ENCODE data around the gene KCNT1.
A peak's percentile ranks its signal among the peaks of the same experiment; 100 is the strongest.

Gene KCNT1

DNA sequence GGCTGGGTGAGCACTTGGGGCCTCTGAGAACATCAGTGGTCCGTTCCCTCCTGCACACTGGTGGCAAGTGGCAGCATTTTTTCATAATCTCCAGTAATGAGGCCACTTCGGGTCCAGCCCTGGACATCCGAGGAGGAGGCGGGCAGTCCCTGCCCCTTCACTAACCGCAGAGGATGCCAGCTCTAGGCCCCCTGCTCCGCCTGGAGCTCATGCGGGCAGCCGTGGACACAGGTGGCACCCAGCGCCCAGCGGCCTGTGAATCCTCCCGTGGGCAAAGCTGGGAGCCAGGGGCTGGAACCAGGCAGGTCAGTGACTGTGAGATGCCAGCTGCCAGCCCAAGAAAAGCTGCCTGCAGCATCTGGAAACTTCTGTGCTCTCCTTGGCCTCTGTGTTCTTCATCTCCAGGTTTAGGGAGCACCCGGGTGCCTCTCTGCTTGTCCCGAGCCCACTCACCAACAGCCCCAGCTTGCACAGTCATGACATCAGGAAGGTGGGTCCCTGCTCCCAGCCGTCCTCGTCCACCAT is 92.4 kb downstream of the KCNT1 start:
- no peak for DNase-seq (ENCODE audit: low spot score)
- TF ChIP-seq, protein P1, sequence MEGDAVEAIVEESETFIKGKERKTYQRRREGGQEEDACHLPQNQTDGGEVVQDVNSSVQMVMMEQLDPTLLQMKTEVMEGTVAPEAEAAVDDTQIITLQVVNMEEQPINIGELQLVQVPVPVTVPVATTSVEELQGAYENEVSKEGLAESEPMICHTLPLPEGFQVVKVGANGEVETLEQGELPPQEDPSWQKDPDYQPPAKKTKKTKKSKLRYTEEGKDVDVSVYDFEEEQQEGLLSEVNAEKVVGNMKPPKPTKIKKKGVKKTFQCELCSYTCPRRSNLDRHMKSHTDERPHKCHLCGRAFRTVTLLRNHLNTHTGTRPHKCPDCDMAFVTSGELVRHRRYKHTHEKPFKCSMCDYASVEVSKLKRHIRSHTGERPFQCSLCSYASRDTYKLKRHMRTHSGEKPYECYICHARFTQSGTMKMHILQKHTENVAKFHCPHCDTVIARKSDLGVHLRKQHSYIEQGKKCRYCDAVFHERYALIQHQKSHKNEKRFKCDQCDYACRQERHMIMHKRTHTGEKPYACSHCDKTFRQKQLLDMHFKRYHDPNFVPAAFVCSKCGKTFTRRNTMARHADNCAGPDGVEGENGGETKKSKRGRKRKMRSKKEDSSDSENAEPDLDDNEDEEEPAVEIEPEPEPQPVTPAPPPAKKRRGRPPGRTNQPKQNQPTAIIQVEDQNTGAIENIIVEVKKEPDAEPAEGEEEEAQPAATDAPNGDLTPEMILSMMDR (IDR thresholded peaks at IDR 0.05; ENCODE audit: extremely low read depth, missing control alignments): no peak

- TF ChIP-seq, protein P1 (IDR thresholded peaks at IDR 0.05; ENCODE audit: extremely low read depth, missing control alignments): no peak
Observed at GRCh38 chr9:135795391-135795790, 93.4 kb downstream of the KCNT1 start.

GRCh38 chr9:135796784-135797485 is 95.0 kb downstream of the KCNT1 start:
- TF ChIP-seq, protein P1 (IDR thresholded peaks at IDR 0.05; ENCODE audit: extremely low read depth, missing control alignments): no peak
- no peak for DNase-seq (ENCODE audit: low spot score)

More at GRCh38 chr9:135795391-135795790, 93.4 kb downstream of the KCNT1 start:
- DNase-seq (ENCODE audit: low spot score): no peak

DNA sequence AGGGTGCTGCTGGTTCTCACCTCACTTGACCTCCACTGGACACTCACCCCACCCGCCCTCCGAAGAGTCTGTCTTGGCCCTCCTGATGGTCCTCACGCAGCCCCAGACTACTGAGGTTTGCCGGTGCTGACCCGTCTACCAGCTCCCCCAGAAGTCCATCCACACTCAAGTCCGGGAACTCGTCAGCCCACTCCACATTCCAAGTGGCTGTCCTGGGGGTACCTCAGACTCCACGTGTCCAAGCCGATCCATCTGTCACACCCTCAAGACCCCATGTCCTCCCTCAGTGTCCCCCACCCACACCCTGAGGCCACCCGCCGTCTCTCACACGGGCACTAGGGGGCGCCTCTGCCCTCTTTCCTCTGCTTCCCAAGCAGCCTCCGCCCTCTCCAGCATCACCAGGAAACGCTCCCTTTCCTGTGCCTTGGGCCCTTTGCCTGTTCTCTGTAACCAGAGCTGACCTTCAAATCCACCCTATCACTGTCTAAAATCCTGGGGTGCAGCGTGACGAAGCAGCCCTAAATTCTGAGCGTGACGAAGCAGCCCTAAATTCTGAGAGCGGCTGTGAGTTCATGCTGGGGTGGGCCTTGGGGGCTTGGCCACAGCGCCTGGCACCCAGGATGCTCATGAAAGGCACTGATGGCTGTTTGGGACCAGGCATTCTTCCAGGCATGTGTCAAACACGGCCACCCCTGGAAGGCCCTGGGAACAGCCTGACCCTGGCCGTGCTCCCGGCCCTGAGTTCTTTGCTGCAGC is 95.7 kb downstream of the KCNT1 start:
- DNase-seq (ENCODE audit: low spot score): no peak
- TF ChIP-seq, protein P1 (IDR thresholded peaks at IDR 0.05; ENCODE audit: extremely low read depth, missing control alignments): peak; percentile 73

GRCh38 chr9:135798263-135798585 is 96.2 kb downstream of the KCNT1 start:
- DNase-seq (ENCODE audit: low spot score): no peak
- TF ChIP-seq, protein P1 (IDR thresholded peaks at IDR 0.05; ENCODE audit: extremely low read depth, missing control alignments): no peak

- TF ChIP-seq, protein P1 (IDR thresholded peaks at IDR 0.05; ENCODE audit: extremely low read depth, missing control alignments): no peak
- no peak for DNase-seq (ENCODE audit: low spot score)
Observed at GRCh38 chr9:135799261-135799660, 97.3 kb downstream of the KCNT1 start.

- TF ChIP-seq, protein P1 (IDR thresholded peaks at IDR 0.05; ENCODE audit: extremely low read depth, missing control alignments): no peak
- DNase-seq (ENCODE audit: low spot score): no peak
Observed at GRCh38 chr9:135801070-135801469, 99.1 kb downstream of the KCNT1 start.
